HEK293 (cell line): ENCODE data around the gene HOXA4.

Source experiments
- ZBTB7A ChIP-seq: fragments of 450-650 bp; formaldehyde crosslinking; IDR thresholded peaks from 2 replicates; pipeline ENCODE4 v1.5.1; 2016; ENCODE audit warnings: low read depth, missing biosample characterization, missing genetic modification characterization
- ZNF747 ChIP-seq: fragments of 450-650 bp; formaldehyde crosslinking; IDR thresholded peaks from 2 replicates; pipeline ENCODE4 v1.5.1; 2016; ENCODE audit warnings: missing biosample characterization, missing genetic modification characterization
- TF ChIP-seq, protein P1 (sequence below): fragments of 450-650 bp; formaldehyde crosslinking; IDR thresholded peaks from 2 replicates; pipeline ENCODE4 v1.5.1; 2016; ENCODE audit warnings: missing biosample characterization, missing genetic modification characterization

GRCh38 chr7:27169658-27170425, 39.3 kb upstream of the HOXA4 start:
- TF ChIP-seq ZNF747 (tag by site-specific recombination) (no peak), ZBTB7A (no peak)
- TF ChIP-seq, protein P1, sequence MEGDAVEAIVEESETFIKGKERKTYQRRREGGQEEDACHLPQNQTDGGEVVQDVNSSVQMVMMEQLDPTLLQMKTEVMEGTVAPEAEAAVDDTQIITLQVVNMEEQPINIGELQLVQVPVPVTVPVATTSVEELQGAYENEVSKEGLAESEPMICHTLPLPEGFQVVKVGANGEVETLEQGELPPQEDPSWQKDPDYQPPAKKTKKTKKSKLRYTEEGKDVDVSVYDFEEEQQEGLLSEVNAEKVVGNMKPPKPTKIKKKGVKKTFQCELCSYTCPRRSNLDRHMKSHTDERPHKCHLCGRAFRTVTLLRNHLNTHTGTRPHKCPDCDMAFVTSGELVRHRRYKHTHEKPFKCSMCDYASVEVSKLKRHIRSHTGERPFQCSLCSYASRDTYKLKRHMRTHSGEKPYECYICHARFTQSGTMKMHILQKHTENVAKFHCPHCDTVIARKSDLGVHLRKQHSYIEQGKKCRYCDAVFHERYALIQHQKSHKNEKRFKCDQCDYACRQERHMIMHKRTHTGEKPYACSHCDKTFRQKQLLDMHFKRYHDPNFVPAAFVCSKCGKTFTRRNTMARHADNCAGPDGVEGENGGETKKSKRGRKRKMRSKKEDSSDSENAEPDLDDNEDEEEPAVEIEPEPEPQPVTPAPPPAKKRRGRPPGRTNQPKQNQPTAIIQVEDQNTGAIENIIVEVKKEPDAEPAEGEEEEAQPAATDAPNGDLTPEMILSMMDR (tag by site-specific recombination): no peak
